GM19099 (cell line): ENCODE measurements around the gene SNN.

Source experiments
- POLR2A ChIP-seq: IDR thresholded peaks from 3 replicates; pipeline ENCODE4 v1.6.1; 2011; ENCODE audit warnings: low read depth; ENCODE audit not compliant: insufficient read length; ENCODE audit errors: extremely low read depth

SNN gene

DNA sequence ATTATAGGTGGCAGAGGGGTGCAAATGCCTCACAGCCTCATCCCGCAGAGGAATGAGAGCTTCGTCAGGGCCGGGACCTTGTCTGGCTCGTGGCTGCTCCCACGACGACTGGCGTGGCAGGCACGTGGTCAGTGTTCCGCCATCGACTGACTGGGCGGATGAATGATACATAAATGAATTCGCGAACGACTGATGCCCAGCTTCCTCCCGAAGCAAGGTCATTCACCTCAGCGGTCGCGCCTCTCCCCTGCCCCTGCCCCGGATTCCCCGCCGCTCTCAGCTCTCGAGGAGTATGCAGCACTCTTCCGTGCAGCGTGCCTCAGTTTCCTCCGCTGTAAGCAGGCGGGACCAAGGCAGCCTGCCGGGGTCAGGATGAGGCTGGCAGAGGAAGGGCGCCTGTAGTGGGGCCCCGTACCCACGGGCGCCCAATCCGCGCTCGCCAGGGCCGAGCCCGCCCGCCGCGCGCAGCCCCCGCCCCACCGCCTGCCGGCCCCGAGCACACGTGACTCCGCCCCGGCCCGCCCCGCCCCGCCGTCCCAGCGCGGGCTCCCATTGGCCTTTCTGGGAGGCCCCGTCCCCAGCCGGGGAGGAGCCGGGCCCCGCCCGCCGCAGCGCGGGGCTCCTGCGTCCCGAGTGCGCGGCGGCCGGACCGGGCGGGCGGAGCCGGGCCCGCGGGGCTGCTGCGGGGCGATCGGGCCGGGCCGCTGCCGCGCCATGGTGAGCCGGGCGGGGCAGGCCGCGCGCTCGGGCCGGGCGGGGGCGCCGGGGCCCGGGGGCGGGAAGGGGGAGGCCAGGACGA lies at the start of gene SNN:
Gene SNN, plus strand, starts transcription at position 632 of the 799 bp plus-strand sequence. CDS start 7,605 bp downstream, outside the sequence.
- TF ChIP-seq POLR2A: peak; percentile 55

DNA sequence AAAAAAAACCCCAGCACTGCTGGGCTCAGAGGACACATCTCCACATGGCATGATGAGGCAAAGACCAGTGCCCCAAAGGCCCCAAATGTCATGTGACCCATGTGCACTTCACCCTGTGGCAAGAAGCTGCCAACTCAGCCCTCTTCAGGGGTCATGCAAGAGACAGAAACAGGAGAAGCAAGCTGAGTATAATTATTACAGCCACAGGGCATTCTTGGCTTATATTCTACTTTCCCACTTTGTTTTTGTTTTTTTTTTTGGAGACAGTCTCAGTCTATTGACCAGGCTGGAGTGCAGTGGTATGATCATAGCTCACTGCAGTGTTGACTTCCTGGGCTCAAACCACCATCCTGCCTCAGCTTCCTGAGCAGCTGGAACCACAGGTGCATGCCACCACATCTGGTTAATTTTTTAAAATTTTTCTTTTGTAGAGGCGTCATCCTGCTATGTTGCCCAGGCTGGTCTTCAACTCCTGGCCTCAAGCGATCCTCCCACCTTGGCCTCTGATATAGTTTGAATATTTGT lies 48.9 kb upstream of the SNN start:
- no peak for TF ChIP-seq POLR2A

DNA sequence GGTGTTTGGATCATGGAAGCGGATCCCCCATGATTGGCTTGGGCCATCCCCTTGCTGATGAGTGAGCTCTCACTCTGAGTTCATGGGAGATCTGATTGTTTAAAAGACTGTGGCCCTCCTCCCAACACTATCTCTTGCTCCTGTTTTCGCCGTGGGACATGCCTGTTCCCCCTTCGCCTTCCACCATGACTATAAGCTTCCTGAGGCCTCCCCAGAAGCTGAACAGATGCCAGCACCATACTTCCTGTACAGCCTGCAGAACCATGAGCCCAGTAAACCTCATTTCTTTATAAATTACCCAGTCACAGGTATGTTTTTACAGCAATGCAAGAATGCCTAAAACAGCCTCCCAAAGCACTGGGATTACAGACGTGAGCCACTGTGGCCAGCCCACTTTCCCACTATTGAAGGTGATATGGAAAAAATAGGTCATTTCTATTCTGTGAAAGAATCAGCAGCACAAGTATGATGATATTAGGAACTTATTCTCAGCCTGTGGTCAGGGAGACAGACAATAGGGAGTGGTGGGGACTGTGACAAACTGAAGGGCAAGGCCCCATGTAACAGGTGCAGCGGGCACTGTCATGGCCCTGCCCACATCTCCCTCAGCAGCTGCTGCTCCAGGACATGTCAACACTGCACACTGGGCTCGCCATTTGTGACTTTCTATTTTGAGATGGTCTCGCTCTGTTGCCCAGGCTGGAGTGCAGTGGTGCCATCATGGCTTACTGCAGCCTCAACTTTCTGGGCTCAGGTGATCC lies 47.8 kb upstream of the SNN start:
- TF ChIP-seq POLR2A: no peak

DNA sequence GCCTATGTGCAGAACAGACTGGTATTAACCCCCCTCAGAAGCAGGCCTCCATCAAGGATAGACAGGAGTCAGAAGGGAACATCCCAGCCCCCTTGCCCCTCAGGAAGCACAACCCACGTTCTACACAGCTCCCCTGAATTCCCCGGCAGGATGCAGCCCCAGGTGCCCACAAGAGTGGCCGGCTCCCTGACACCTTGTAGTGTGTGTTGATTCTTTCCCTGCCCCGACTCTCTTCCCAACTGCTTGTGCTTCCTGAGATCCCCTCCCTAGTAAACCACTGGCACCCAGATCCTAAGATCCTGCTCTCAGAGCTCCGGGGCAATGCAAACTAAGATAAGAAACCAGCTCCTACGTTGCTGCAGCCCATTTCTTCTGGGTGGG lies 46.7 kb upstream of the SNN start:
- TF ChIP-seq POLR2A: no peak

DNA sequence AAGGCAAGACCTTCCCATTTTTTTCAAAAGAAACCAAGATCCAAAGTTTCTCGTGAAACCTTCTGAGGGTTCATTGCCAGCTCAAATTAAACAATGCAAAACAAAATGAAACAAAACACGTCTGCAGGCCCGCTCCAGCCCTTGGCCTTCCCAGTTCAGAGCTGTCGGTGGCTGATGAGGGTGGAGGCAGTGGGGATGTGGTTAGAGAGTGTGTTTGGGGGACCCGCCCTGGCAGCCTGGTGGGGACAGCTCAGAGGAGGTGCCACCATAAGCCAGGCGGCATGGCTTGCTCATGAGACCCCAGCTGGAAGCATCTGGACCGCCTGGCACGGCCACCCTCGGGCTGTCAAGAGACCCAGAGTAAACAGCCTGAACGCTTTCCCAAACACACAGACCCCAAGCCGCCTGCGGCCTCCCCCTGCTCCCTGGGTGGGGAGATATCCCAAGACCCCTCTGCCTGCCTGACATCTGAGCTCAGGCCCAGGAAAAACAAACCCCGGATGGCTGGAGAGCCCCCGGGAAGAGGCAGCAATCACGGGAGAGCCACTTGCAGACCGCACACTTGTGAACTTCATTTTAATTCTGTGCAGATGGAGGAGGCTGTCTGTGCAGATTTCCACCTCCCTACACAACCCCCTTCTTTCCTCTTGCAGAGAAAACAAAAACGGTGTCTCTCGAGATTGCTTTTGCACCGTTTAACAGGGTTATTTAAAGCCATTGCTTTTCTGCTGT lies 46.2 kb upstream of the SNN start:
- peak; percentile 27 for TF ChIP-seq POLR2A

DNA sequence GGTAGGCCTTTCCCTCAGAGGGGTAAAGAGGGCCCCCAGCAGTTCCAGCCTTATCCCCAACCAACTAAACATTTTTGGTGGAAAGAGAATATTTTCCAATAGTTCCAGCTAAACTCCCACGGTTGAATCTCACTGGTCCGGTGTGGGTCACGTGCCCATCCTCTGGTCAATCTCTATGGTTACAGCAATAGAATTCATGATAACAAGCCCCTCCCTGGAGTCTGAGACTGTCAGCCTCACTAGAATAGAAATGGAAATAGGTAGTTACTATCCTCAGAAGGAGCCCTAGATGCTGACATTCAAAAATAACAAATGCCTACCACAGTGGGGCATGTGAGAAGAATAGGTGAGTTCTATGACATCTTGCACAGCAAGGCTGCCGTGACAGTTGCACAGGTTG lies 44.0 kb upstream of the SNN start:
- TF ChIP-seq POLR2A: no peak

DNA sequence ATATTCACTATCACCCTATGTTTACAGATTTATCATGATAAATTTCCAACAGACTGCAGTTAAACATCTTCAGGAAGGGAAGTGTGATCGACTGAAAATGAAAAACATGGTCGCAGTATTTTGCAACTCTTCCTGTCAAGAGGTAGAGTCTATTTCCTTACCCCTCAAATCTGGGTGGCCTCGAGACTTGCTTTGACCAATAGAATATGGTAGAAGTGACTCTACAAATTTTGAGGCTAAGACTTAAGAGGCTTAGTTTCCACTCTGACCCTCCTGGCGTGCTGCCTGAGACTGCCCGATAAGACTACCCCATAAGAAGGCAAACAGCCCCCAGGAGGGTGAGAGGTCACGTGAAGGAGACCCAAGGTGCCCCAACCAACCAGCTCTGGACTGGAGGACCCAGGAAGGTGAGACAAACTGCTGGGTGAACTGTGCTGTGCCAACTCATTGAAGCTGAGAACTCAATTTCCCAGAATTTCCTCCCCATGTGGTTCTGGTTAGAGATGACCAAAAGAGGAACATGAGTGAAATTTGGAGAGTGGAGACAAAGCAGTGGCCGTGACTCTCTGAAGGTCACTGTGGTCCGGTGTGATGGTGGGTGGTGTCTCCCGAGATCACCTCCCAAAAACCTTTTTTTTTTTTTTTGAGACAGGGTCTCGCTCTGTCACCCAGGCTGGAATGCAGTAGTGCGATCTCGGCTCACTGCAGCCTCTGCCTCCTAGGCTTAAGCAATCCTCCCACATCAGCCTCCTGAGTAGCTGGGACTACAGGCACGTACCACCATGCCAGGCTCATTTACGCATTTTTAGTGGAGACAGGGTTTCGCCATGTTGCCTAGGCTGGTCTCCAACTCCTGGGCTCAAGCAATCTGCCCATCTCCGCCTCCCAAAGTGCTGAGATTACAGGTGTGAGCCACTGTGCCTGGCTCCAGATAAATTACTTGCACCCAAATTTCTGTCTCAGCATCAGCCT lies 43.3 kb upstream of the SNN start:
- TF ChIP-seq POLR2A: no peak

DNA sequence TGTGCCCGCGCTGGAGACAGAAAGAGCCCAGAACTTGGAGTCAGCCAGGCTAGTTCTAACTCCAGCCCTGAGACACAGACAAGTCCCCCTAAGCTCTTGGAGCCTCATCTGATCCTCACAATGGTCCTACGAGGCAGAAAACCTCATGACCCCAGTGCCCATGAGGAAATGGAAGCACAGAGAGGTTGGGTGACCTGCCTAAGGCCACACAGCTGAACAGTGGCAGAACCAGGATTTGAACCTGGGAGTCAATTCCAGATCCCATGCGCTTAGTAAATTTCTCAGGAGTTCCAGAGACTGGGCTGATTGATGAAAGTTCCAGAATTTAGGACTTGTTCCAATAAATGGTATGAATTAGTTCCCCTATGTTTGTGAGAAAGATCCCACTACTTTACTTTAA lies 42.5 kb upstream of the SNN start:
- no peak for TF ChIP-seq POLR2A

DNA sequence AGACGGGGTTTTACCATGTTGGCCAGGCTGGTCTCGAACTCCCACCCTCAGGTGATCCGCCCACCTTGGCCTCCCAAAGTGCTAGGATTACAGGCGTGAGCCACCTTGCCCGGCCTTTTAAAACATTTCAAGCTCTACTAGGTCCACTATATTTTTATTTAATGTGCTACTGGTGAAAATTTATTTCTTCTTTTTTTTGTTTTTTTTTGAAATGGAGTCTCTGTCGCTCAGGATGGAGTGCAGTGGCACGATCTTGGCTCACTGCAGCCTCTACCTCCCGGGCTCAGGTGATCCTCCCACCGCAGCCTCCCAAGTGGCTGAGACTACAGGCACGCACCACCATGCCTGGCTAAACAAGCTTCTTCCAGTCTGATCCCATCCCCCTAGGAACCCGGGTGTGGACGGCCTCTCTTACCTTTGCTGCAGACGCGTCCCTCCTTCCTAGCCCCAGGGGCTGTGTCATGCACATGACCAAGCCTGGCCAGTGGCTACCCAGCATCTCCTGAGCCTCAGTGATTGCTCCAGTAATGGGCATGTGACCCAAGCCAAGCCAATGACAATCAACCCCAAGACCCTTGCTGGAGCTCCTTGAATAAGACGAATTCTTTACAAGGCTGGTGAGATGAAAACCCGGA lies 41.5 kb upstream of the SNN start:
- TF ChIP-seq POLR2A: no peak

DNA sequence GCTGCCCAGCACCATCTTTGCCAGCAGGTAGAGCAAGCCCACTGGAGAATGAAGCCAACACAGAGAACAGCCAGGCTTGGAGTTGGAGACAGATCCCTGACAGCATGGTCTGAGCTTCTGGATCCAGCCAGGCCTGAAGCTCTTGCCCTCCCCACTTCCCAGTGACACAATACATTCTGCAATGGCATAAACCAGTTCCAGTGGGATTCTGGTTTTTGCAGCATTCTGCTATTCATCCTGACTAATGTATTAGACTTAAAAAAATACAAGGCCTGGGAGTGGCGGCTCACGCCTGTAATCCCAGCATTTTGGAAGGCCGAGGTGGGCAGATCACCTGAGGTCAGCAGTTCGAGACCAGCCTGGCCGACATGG lies 41.0 kb upstream of the SNN start:
- no peak for TF ChIP-seq POLR2A

DNA sequence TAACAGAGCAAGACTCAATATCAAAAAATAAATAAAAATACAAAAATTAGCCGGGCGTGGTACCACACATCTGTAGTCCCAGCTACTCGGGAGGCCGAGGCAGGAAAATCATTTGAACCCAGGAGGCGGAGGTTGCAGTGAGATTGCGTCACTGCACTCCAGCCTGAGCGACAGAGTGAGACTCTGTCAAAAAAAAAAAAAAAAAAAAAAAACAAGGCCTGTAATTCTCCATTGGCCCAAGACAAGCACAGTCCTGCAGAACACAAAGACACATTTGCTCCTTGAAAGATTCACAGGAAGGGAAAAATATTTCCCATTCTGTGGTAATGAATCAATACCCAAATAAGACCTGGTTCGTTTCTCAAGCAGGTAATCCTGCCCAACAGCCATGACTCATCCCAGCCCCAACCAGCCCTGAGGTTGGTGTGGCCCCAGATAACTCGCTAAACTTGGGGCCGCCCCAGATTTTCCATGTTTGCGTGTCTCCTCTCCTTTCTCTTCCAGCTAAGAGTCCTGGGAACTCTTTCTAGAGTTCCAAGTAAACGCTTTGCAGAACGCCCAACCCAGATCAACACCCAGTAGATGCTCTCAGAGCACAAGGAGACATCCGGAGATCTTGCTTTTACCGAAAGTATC lies 40.3 kb upstream of the SNN start:
- TF ChIP-seq POLR2A: no peak

DNA sequence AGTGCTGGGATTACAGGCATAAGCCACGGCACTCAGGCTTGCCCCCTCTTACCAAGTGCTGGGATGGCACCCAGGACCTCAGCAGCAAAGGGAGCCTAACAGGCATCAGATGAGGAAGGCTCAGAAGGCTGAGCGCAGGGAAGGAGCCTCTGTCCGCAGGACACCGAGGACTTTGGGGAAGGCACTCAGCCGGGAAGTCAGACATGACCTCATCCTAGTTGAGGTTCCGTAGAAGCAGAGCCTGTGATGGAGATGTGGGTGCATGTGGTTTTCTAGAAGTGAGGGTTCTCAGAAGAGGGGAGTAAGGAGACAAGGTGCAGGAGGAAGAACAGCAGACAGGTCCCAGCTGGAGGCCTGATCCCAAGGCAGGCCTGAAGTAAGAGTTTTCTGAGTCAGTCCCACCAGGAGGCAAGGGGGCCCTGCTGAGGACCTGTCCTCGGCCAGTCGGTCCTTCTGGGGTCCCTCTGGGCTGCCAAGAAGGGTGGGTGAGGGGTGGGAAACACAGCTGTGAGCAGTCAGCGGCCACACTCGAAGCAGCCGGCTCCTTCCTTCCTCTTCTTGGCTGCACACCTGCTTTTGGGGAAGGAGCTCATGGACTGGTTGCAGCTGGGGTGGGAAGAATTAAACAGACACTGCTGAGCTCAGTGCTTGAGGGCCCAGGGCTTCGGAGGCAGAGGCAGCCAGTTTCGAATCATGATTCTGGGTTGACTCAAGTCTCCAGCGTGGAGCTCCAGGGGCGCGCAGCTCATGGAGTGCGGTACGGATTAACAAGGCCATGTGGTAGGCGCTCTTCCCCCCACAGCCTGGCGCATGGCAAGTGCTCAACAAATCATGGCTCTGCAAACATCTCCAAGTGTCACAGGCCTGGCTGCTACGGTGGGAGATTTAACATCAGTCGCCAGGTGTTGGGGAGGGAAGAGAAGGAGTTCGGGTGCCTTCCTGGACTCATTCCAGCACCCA lies 38.9 kb upstream of the SNN start:
- TF ChIP-seq POLR2A: no peak

DNA sequence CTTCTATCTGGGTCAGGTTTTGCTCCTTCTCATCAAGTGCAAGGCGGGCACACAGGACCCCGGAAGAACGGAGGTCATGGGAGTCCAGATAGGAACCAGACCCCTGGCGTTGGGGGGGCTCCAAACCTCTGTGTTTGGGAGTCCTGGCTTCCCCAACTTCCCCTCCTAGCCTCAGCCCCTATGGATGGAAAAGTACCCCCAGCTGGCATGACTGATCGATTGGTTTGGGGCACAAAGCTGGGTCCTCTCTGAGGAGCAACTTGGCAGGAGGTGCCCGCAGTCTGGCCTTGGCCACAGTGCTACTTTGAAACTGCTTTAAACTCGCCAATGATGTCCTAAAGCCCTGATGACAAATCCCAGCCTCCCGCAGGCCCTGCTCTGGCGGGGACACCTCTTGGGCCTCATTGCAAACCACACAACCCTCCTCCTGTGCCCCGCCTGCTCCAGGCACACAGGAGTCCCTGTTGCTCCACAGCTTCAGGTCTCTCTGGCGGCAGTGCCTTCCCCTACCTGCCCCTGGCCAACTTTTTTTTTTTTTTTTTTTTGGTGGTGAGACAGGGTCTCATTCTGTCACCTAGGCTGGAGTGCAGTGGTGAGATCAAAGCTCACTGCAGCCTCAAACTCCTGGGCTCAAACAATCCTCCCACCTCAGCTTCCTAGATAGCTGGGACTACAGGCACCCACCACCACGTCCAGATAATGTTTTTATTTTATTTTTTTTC lies 38.0 kb upstream of the SNN start:
- TF ChIP-seq POLR2A: no peak
